ENCODE measurements around the gene BNIP5.
"Not testable (repeated sequence)": the region's sequence is repeated elsewhere in the genome, so short reads cannot be mapped to it uniquely, and the experiment has no call there.

Gene BNIP5

GRCh38 chr6:36343109-36343680 lies 6.5 kb upstream of the BNIP5 start:
- no peak for DNase-seq (ENCODE audit: low read depth)

- DNase-seq (ENCODE audit: low read depth): peak; percentile 54
Observed at GRCh38 chr6:36340618-36341454, 4.1 kb upstream of the BNIP5 start.

- no peak for DNase-seq (ENCODE audit: low read depth)
Observed at GRCh38 chr6:36340306-36340617, 3.6 kb upstream of the BNIP5 start.

- no peak for DNase-seq (ENCODE audit: low read depth)
Observed at GRCh38 chr6:36339146-36339545, 2.5 kb upstream of the BNIP5 start.

GRCh38 chr6:36338223-36338622 lies 1.5 kb upstream of the BNIP5 start:
- not testable (repeated sequence) for DNase-seq (ENCODE audit: low read depth)

GRCh38 chr6:36337814-36338213 lies 1.1 kb upstream of the BNIP5 start:
- no peak for DNase-seq (ENCODE audit: low read depth)

GRCh38 chr6:36336208-36336710 lies 429 bp downstream of the BNIP5 start:
- DNase-seq (ENCODE audit: low read depth): no peak

GRCh38 chr6:36335465-36336207 lies 1.1 kb downstream of the BNIP5 start:
- no peak for DNase-seq (ENCODE audit: low read depth)

- no peak for DNase-seq (ENCODE audit: low read depth)
Observed at GRCh38 chr6:36334832-36335459, 1.7 kb downstream of the BNIP5 start.

- no peak for DNase-seq (ENCODE audit: low read depth)
Observed at GRCh38 chr6:36333931-36334725, 2.6 kb downstream of the BNIP5 start.

- DNase-seq (ENCODE audit: low read depth): no peak
Observed at GRCh38 chr6:36333171-36333895, 3.4 kb downstream of the BNIP5 start.

- no peak for DNase-seq (ENCODE audit: low read depth)
Observed at GRCh38 chr6:36331381-36331780, 5.3 kb downstream of the BNIP5 start.

- no peak for DNase-seq (ENCODE audit: low read depth)
Observed at GRCh38 chr6:36330366-36330765, 6.3 kb downstream of the BNIP5 start.

GRCh38 chr6:36329798-36330291 lies 6.8 kb downstream of the BNIP5 start:
- DNase-seq (ENCODE audit: low read depth): no peak

- DNase-seq (ENCODE audit: low read depth): no peak
Observed at GRCh38 chr6:36328600-36328999, 8.1 kb downstream of the BNIP5 start.

- no peak for DNase-seq (ENCODE audit: low read depth)
Observed at GRCh38 chr6:36327919-36328236, 8.8 kb downstream of the BNIP5 start.

- DNase-seq (ENCODE audit: low read depth): no peak
Observed at GRCh38 chr6:36327226-36327918, 9.3 kb downstream of the BNIP5 start.

- DNase-seq (ENCODE audit: low read depth): no peak
Observed at GRCh38 chr6:36326356-36326995, 10.2 kb downstream of the BNIP5 start.

- no peak for DNase-seq (ENCODE audit: low read depth)
Observed at GRCh38 chr6:36324715-36325114, 12.0 kb downstream of the BNIP5 start.

- no peak for DNase-seq (ENCODE audit: low read depth)
Observed at GRCh38 chr6:36324191-36324590, 12.5 kb downstream of the BNIP5 start.
